HCT116 (cell line): ENCODE results near the gene PRSS53. TPM values are rescaled to one million over a fixed set of nuclear protein-coding genes. Genes with fewer than 3 reads are reported as not detected.
A peak's percentile ranks its signal among the peaks of the same experiment; 100 is the strongest.

ENCODE experiments used
- ATAC-seq: fragments of 200-7000 bp; cut with Tn5 transposase; 2 replicates; pipeline ENCODE4 v1.9.1; 2020; ENCODE audit warnings: mild to moderate bottlenecking, moderate library complexity
- BruUV-seq: library from RNA; stranded (reverse); fragments of 400-500 nt; replicated peaks from 2 replicates; lab custom pipeline; 2021; lab: Mats Ljungman, UMichigan
- CTCF ChIA-PET: fragments of 300-600 bp; sonication (Branson Sonifier 250); formaldehyde crosslinking; loops from one replicate; lab custom pipeline; 2021; ENCODE audit warnings: antibody characterized with exemption; lab: Charles Lee
- POLR2A ChIA-PET: fragments of 300-600, 350-600 bp; sonication (Branson Sonifier 250); formaldehyde crosslinking; loops from one replicate; lab custom pipeline; 2021; ENCODE audit warnings: antibody characterized with exemption; lab: Charles Lee
- RAD21 ChIA-PET, 2 experiments: fragments of 300-600 bp; sonication (Branson Sonifier 250); formaldehyde crosslinking; loops; one replicate each; lab custom pipeline; 2023; ENCODE audit warnings: low total read pairs in 2 of 2; ENCODE audit not compliant: uncharacterized antibody in 2 of 2, unreplicated experiment in 2 of 2, low non-redundant PET in 1 of 2; lab: Charles Lee
- DNase-seq: peaks from one replicate; pipeline ENCODE4 v3.0.0-alpha.2; 2010; ENCODE audit warnings: low read depth, low spot score
- H2AFZ ChIP-seq: fragments of 200-600 bp; shearing (Covaris generic), sonication (generic); 2 replicates; pipeline ENCODE4 v1.6.1; 2017; ENCODE audit warnings: low read depth, mixed run types, mixed read lengths, antibody characterized with exemption, low read length; ENCODE audit not compliant: poor library complexity, severe bottlenecking
- H3K27ac ChIP-seq: 2 replicates; pipeline ENCODE4 v1.5.1; 2012; ENCODE audit warnings: low read depth, low read length
- H3K27me3 ChIP-seq: fragments of 200-600 bp; sonication (generic); 2 replicates; pipeline ENCODE4 v1.6.1; 2016; ENCODE audit warnings: mixed run types, low read length, mixed read lengths; ENCODE audit not compliant: insufficient read depth
- H3K36me3 ChIP-seq, 2 experiments: fragments of 200-500 bp in 1 of 2; fragments of 200-600 bp in 1 of 2; sonication (Bioruptor generic) in 1 of 2; sonication (generic) in 1 of 2; 2 replicates each; pipeline versions ENCODE4 v1.5.1 to v1.6.1; 2014 to 2016; ENCODE audit warnings: low read length in 2 of 2, inconsistent platforms in 1 of 2, mixed read lengths in 1 of 2, mixed run types in 1 of 2; ENCODE audit not compliant: insufficient read depth in 2 of 2, control insufficient read depth in 1 of 2
- H3K4me1 ChIP-seq, 2 experiments: fragments of 200-600 bp in 1 of 2; sonication (generic) in 1 of 2; 2 replicates each; pipeline versions ENCODE4 v1.5.1 to v1.6.1; 2012 to 2017; ENCODE audit warnings: low read length in 2 of 2, inconsistent platforms in 1 of 2, mild to moderate bottlenecking in 1 of 2, mixed read lengths in 1 of 2, mixed run types in 1 of 2, moderate library complexity in 1 of 2; ENCODE audit not compliant: insufficient read depth in 2 of 2, control insufficient read depth in 1 of 2
- H3K4me2 ChIP-seq: fragments of 200-600 bp; sonication (generic); 2 replicates; pipeline ENCODE4 v1.6.1; 2017; ENCODE audit warnings: mixed run types, low read length, mixed read lengths
- H3K4me3 ChIP-seq, 2 experiments: fragments of 200-600 bp in 1 of 2; sonication (generic) in 1 of 2; replicated peaks in 1 of 2; 2 replicates each; pipeline ENCODE4 v1.5.1; 2011 to 2016; ENCODE audit warnings: low read length in 2 of 2, control low read depth in 1 of 2, low read depth in 1 of 2, mild to moderate bottlenecking in 1 of 2, mixed read lengths in 1 of 2, mixed run types in 1 of 2
- H3K79me2 ChIP-seq: fragments of 200-600 bp; sonication (generic); 2 replicates; pipeline ENCODE4 v1.6.1; 2017; ENCODE audit warnings: mild to moderate bottlenecking, mixed run types, low read length, moderate library complexity, mixed read lengths; ENCODE audit not compliant: insufficient read depth
- H3K9ac ChIP-seq: fragments of 200-600 bp; sonication (generic); 2 replicates; pipeline ENCODE4 v1.6.1; 2016; ENCODE audit warnings: low read length, mixed read lengths
- H3K9me2 ChIP-seq: fragments of 200-600 bp; sonication (generic), shearing (Covaris generic); 2 replicates; pipeline ENCODE4 v1.6.1; 2017; ENCODE audit warnings: mixed run types, mild to moderate bottlenecking, moderate library complexity; ENCODE audit not compliant: insufficient read depth
- H3K9me3 ChIP-seq, 2 experiments: fragments of 200-500 bp in 1 of 2; fragments of 200-600 bp in 1 of 2; sonication (Bioruptor generic) in 1 of 2; sonication (generic) in 1 of 2; 2 replicates each; pipeline ENCODE4 v1.6.1; 2014 to 2017; ENCODE audit warnings: low read length in 2 of 2, mixed read lengths in 2 of 2, inconsistent platforms in 1 of 2, low read depth in 1 of 2, mild to moderate bottlenecking in 1 of 2, mixed run types in 1 of 2, moderate library complexity in 1 of 2; ENCODE audit not compliant: control insufficient read depth in 1 of 2, insufficient read depth in 1 of 2
- H4K20me1 ChIP-seq: fragments of 200-600 bp; sonication (generic), shearing (Covaris generic); 2 replicates; pipeline ENCODE4 v1.6.1; 2017; ENCODE audit warnings: mixed run types, mild to moderate bottlenecking, moderate library complexity; ENCODE audit not compliant: insufficient read depth
- CEBPB ChIP-seq: IDR thresholded peaks from 2 replicates; pipeline ENCODE4 v1.6.1; 2012; ENCODE audit warnings: low read depth
- EGR1 ChIP-seq: IDR thresholded peaks from 2 replicates; pipeline ENCODE4 v1.6.1; 2012; ENCODE audit warnings: low read depth
- EZH2phosphoT487 ChIP-seq: fragments of 200-600 bp; IDR thresholded peaks from 2 replicates; pipeline ENCODE4 v1.6.1; 2018; ENCODE audit warnings: antibody characterized with exemption, borderline replicate concordance
- JUND ChIP-seq: IDR thresholded peaks from 2 replicates; pipeline ENCODE4 v1.6.1; 2012
- POLR2A ChIP-seq: IDR thresholded peaks from 2 replicates; pipeline ENCODE4 v1.7.0; 2011; ENCODE audit warnings: borderline replicate concordance; ENCODE audit not compliant: insufficient read depth, insufficient read length; ENCODE audit errors: extremely low read depth
- POLR2AphosphoS5 ChIP-seq: IDR thresholded peaks from 2 replicates; pipeline ENCODE4 v1.6.1; 2011; ENCODE audit warnings: mild to moderate bottlenecking, low read depth, low read length, moderate library complexity
- RAD21 ChIP-seq: IDR thresholded peaks from 2 replicates; pipeline ENCODE4 v1.6.1; 2012; ENCODE audit warnings: low read depth, mild to moderate bottlenecking
- SIN3A ChIP-seq: IDR thresholded peaks from 2 replicates; pipeline ENCODE4 v1.6.1; 2012; ENCODE audit warnings: low read depth
- SP1 ChIP-seq: IDR thresholded peaks from 2 replicates; pipeline ENCODE4 v1.6.1; 2012; ENCODE audit warnings: low read depth
- YY1 ChIP-seq: IDR thresholded peaks from 2 replicates; pipeline ENCODE4 v1.6.1; 2011; ENCODE audit warnings: low read length, low read depth, moderate library complexity, mild to moderate bottlenecking; ENCODE audit not compliant: insufficient replicate concordance; ENCODE audit errors: extremely low read depth
- ZFX ChIP-seq: fragments of 450-650 bp; IDR thresholded peaks from 2 replicates; pipeline ENCODE4 v1.6.1; 2017
- ZNF274 ChIP-seq: fragments of 200-500 bp; sonication (Bioruptor generic); IDR thresholded peaks from 2 replicates; pipeline ENCODE4 v1.6.1; 2014; ENCODE audit warnings: mild to moderate bottlenecking, low read depth, low read length, inconsistent platforms
- intact Hi-C: fragments of 100-400 bp; cut with micrococcal nuclease; formaldehyde crosslinking; loops from 2 replicates; pipeline ENCODE4 v1.10.0; 2022
- total RNA-seq: library from RNA; stranded (reverse); gene quantifications from one replicate; pipeline ENCODE4 v1.2.1, GENCODE V29; 2021; ENCODE audit not compliant: unreplicated experiment
- TF ChIP-seq, protein P1 (sequence below): IDR thresholded peaks from 2 replicates; pipeline ENCODE4 v1.6.1; 2012
- TF ChIP-seq, protein P2 (sequence below): IDR thresholded peaks from 2 replicates; pipeline ENCODE4 v1.6.1; 2011; ENCODE audit warnings: mild to moderate bottlenecking, low read length, moderate library complexity; ENCODE audit not compliant: insufficient replicate concordance; ENCODE audit errors: extremely low read depth

Gene PRSS53
- total RNA-seq, 1 experiment from 2014 or later, result 11.6 TPM

DNA sequence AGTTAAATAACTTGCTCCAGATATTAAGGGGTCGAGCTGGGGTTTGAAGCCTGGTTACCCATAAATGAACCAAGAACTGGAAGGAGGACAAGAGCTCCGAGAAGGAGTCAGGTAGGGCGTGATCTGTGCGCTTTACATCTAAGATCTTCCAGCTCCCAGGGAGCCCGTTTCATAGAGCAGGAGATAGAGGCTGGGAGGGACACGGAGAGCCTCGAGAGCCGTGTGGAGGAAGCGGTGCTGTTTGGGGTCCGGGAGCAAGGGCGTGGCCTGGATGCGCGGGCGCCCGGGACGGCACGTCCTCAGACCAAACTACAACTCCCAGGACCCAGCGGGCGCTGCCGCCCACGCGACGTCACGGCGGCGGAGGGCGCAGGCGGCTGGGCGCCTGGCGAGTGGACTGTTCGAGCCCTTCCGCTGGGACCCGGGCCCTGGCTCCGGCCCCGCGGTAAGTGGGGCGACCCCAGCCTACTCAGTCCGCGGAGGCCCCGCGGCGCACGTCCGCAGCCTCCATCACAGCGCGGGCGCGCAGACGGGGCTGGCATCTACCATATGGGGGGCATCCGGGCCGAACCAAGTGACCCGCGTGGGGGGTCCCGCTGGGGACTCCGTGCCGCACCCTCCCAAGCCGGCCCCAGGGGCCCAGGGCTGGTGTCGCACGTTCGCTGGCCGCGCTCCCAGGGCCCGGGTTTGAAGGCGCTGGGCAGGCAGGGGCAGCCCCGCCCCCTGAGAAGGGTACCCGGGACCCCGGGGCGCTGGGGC is 19.5 kb upstream of the PRSS53 start, which contains the start of gene BCKDK:
BCKDK (plus strand) TSS at position 352 of the 759 bp plus-strand sequence. CDS start 838 bp downstream, outside the sequence.
- Histone ChIP-seq H3K4me2 (peak within 1 kb of the TSS; percentile 83), H3K9me3 (no peaks in the 10 kb centered on the region), H2AFZ (peak within 1 kb of the TSS; percentile 58), H3K4me3 (peak within 1 kb of the TSS; percentile 83 to 98), H3K79me2 (peaks cover 16% of the 10 kb centered on the region), H3K9me2 (no peaks in the 10 kb centered on the region), H3K36me3 (peaks cover 14 to 38% of the 10 kb centered on the region in 2 experiments), H4K20me1 (no peaks in the 10 kb centered on the region)
- intact Hi-C loops, result loop anchor here (5.0 kb wide), 1 partner anchor 334 kb away; the partner anchor contains the start of gene ZNF843
- RAD21 ChIA-PET, result no interaction called here
- peak; percentile 42 for DNase-seq
- TF ChIP-seq ZFX, result peak; percentile 75; the same call in 1 of the 2 replicates
- TF ChIP-seq SP1, result peak; percentile 73
- TF ChIP-seq CEBPB, result no peak
- TF ChIP-seq EZH2phosphoT487, result no peak
- peak; percentile 98 for TF ChIP-seq EGR1
- peak; percentile 44 for TF ChIP-seq POLR2A
- TF ChIP-seq, protein P1, sequence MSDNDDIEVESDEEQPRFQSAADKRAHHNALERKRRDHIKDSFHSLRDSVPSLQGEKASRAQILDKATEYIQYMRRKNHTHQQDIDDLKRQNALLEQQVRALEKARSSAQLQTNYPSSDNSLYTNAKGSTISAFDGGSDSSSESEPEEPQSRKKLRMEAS, result peak; percentile 75
- TF ChIP-seq JUND, result no peak
- peak; percentile 85 for TF ChIP-seq POLR2AphosphoS5
- peak; percentile 78 for TF ChIP-seq YY1
- TF ChIP-seq RAD21, result no peak
- TF ChIP-seq, protein P2, sequence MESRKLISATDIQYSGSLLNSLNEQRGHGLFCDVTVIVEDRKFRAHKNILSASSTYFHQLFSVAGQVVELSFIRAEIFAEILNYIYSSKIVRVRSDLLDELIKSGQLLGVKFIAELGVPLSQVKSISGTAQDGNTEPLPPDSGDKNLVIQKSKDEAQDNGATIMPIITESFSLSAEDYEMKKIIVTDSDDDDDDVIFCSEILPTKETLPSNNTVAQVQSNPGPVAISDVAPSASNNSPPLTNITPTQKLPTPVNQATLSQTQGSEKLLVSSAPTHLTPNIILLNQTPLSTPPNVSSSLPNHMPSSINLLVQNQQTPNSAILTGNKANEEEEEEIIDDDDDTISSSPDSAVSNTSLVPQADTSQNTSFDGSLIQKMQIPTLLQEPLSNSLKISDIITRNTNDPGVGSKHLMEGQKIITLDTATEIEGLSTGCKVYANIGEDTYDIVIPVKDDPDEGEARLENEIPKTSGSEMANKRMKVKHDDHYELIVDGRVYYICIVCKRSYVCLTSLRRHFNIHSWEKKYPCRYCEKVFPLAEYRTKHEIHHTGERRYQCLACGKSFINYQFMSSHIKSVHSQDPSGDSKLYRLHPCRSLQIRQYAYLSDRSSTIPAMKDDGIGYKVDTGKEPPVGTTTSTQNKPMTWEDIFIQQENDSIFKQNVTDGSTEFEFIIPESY, result peak; percentile 43
- no peak for TF ChIP-seq ZNF274
- no peak; the same call in 1 of the 2 replicates for TF ChIP-seq SIN3A
- TF ChIP-seq, all 23 proteins: peak for 8
- BruUV-seq, result no TSS peak
- POLR2A ChIA-PET, result no interaction called here
- no peaks in the 10 kb centered on the region for H3K27me3 ChIP-seq
- peaks cover 10 to 26% of the 10 kb centered on the region in 2 experiments; a peak in 3 of 4 replicates for H3K4me1 ChIP-seq
- CTCF ChIA-PET, result no interaction called here
- peak within 1 kb of the TSS; percentile 89 for H3K27ac ChIP-seq
- peak; percentile 91 for ATAC-seq
- peak within 1 kb of the TSS; percentile 90 for H3K9ac ChIP-seq
